Glomerular endothelial cell (primary cell): ENCODE data around the gene MERTK. TPM values are rescaled to one million over a fixed set of nuclear protein-coding genes. Genes with fewer than 3 reads are reported as not detected.

Experiments
- DNase-seq: peaks from one replicate; pipeline ENCODE4 v3.0.0-alpha.2; 2011; ENCODE audit warnings: low read depth, low spot score; ENCODE audit errors: extremely low read depth
- total RNA-seq: library from RNA; depleted of rRNA; stranded (reverse); fragments of >200 nt; gene quantifications from 2 replicates; pipeline ENCODE4 v1.2.3, GENCODE V29; 2015

Gene MERTK
- total RNA-seq, 1 donor from 2014 or later: 18.8 TPM

- peak; percentile 99 for DNase-seq
Measured at GRCh38 chr2:111975053-111975552, 76.7 kb downstream of the MERTK start.

- DNase-seq: no peak
Measured at GRCh38 chr2:111975819-111976218, 77.4 kb downstream of the MERTK start.

DNA sequence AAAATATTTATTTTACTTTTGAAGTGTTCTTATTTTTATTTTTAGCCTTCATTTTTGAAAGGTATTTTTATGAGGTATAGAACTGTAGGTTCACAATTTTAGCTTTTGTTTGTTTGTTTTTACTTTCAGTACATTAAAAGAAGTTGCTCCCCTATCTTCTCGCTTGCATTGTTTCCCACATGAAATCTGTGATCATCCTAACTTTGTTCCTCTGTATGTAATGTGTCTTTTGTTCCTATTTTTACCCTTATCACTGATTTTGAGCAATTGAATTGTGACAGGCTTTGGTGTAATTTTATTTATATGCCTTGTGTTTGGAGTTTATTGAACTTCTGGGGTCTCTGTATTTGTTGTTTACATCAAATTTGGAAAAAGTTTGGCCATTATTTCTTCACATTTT is 78.8 kb downstream of the MERTK start:
- no peak for DNase-seq

DNA sequence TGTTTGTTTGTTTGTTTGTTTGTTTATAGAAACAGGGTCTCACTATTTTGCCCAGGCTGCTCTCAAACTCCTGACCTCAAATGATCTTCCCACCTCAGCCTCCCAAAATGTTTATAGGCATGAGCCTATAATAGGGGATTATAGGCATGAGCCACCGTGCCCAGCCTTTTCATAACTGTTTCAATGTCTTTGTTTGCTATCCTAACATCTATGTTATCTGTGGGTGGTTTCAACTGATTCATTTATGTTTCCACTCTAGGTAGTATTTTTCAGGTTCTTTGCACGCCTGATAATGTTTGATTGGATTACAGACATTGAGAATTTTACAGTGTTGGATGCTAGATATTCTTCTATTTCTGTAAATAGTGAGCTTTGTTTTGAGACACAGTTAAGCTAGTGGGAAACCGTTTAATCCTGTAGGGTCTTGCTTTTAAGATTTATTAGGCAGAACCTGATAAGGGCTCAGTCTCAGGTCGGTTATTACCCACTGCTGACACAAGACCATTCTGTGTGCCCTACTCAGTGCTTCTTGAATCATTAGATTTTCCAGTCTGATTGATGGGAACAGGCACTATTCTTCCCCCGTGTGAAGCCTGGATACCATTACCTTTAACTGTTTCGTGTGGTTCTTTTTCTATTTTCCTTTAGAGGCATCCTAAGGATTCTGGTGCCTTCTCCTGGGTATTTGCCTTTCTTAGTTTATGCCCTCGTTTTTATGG is 80.2 kb downstream of the MERTK start:
- no peak for DNase-seq

GRCh38 chr2:111981666-111982065 is 83.3 kb downstream of the MERTK start:
- no peak for DNase-seq

DNA sequence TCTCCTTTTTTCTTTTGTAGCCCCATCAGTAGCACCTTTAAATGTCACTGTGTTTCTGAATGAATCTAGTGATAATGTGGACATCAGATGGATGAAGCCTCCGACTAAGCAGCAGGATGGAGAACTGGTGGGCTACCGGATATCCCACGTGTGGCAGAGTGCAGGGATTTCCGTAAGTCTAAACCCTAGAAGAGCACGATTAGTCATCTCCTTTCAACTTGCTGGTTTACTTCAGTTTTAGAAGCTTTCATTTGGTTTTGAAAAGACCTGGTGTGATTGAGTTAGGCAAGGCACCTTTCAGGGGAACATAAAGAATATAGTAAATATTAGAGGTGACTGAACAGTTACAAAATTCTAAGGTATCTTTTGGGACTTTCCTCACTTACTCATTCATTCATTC is 84.4 kb downstream of the MERTK start:
- DNase-seq: no peak

DNA sequence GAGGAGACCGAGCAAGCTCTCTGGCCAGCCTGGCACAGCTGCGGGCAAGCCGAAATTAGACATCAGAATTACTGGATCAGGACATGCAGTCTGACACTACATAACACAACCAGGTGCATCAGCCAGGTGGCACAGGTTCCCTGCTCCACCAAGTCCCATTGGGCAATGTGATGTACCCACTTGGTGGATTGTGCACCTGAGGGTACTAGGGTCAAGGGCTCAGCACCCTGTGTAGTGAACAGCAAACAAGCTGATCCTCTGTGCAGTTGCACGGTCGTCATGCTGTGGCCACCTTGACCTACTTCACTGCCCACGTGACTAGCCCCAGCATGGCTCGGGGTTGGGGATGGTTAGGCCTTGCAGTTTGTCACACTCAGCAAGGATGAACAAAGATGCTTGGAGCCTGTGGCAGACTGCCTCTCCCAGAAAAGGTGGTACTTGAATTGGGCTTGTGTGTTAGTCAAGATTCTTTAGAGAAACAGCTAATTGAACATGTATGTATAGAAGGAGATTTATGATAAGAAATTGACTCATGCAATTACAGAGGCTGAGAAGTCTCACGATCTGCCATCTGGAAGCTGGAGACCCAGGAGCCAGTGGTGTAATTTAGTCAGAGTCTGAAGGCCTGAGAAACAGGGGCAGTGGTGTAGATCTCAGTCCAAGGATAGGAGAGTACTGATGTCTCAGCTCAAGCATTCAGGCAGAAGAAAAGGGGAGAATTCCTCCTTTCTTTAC is 85.2 kb downstream of the MERTK start:
- no peak for DNase-seq

GRCh38 chr2:111984213-111984604 is 85.8 kb downstream of the MERTK start:
- DNase-seq: no peak

- DNase-seq: no peak
Measured at GRCh38 chr2:111985514-111985913, 87.1 kb downstream of the MERTK start.

GRCh38 chr2:111986116-111986900 is 87.9 kb downstream of the MERTK start:
- DNase-seq: no peak

DNA sequence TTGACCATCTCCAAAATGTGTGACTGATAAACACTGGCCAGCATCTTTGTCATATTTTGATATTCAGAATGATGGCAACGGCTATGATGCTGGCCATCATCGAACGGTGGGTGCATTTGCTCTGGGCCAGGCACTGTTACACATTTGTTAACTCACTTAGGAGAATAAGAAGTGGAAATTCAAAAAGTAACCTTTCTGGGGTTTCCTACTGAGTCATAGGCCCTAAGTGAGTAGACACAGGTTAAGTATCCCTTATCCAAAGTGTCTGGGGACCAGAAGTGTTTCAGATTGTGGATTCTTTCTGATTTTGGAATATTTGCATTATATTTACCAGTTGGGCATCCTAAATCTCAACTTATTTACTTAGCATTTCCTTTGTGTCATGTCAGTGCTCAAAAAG is 92.0 kb downstream of the MERTK start:
- DNase-seq: no peak

GRCh38 chr2:111990856-111991255 is 92.4 kb downstream of the MERTK start:
- no peak for DNase-seq

DNA sequence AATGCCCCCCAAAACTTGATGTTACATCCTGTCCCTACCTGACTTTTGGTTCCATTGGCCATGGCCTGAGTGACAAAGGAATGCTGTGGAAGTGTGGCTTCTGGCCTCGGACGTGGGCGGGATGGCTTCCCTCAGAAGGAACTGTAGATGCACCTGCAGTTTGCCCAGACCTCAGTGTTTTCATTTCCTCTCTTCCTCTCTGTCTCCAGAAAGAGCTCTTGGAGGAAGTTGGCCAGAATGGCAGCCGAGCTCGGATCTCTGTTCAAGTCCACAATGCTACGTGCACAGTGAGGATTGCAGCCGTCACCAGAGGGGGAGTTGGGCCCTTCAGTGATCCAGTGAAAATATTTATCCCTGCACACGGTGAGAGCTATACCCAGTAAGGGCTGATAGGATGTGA is 95.6 kb downstream of the MERTK start:
- DNase-seq: no peak

- no peak for DNase-seq
Measured at GRCh38 chr2:111995148-111995547, 96.7 kb downstream of the MERTK start.

DNA sequence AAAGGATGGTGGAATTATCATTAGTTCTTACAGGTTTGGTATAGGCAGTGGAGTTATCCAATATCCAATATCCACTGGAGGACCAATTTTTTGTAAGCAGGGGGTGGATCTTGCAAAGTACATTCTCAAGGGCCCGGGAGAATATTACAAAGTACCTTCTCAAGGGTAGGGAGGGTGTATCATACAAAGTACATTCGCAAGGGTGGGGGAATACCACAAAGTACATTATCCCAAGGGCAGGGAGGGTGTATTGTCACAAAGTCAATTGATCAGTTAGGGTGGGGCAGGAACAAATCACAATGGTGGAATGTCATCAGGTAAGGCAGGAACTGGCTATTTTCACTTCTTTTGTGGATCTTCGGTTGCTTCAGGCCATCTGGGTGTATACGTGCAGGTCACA is 101.4 kb downstream of the MERTK start:
- DNase-seq: no peak

- no peak for DNase-seq
Measured at GRCh38 chr2:112000399-112001135, 102.2 kb downstream of the MERTK start.

- no peak for DNase-seq
Measured at GRCh38 chr2:112001136-112001715, 102.8 kb downstream of the MERTK start.

DNA sequence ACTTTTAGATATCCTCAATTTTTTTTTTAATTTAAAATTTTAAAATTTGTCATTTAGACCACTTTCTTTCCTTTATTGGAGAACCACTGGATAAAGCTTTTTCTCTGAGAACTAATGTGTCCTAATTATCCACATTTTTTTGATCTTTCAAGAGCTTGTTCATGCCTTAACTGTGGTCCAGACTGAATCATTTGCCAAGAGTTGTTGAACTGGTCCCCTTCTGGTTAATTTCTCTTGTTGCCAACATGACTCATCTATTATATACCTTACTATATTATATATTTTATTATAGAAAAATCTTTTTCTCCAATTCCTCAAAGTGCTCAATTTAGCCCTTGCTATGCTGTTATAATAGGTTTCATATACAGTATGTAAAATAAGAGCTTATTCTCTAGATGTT is 103.5 kb downstream of the MERTK start:
- DNase-seq: no peak

DNA sequence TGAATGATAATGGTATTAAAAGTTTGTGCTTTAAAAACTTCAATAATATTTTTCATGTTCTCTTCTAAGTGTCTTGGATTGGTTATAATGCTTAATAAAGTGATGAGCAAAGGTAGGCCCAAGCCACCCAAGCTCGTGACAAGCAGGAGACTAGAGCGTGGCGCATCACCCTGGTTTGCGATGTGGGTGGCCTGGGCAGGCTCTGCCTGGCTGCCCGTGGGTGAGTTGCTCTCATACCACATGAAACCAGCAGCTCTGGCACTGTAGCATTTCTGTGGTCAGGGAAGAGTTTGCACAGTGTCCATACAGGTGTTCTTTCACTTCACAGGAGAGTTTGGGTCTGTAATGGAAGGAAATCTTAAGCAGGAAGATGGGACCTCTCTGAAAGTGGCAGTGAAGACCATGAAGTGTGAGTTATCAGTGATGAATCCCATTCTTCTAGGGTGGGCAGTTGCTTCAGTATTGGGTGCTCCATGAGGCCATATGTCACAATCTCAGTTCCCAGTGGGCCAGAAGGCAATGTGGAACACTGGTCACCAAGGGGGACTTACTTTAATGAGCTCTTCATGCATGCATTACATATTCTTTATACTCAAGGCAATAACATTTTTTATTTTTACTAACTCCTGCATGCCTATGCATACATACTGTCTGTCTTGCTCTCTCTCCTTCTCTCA is 105.3 kb downstream of the MERTK start:
- DNase-seq: no peak

GRCh38 chr2:112004253-112004645 is 105.8 kb downstream of the MERTK start:
- no peak for DNase-seq
